ENCODE results near the gene BUD31. TPM values are rescaled to one million over a fixed set of nuclear protein-coding genes. Genes with fewer than 3 reads are reported as not detected.

Gene BUD31
- total and polyA plus RNA-seq, 2 of the 13 experiments (the other 11 are each of a cell fraction or from before 2014, with no cell fraction given): 35.1 to 79.1 TPM

DNA sequence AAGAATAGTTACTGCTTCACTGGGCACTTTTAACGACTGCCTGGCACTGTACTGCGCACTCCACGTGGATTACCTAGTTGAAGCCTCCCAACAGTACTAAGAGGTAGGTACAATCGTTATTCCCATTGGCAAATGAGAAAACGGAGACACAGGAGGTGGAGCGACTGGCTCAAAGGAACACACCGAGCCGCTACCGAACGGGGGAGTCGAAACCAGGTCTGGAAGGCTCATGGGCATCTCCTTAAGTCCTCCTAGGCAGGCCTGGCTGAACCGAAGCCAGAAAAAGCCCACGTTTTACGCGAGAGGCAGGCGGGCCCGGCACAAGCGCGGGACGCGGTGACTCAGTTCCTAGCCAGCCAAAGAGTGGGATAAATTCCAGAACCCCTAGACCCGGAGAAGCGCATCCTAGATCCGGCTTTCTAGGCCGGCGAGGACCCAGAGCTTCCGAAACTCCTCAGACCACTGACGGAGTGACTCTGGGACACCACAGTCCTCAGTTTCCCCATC lies 844 bp upstream of the BUD31 start (continued):
- TF ChIP-seq, protein P1, sequence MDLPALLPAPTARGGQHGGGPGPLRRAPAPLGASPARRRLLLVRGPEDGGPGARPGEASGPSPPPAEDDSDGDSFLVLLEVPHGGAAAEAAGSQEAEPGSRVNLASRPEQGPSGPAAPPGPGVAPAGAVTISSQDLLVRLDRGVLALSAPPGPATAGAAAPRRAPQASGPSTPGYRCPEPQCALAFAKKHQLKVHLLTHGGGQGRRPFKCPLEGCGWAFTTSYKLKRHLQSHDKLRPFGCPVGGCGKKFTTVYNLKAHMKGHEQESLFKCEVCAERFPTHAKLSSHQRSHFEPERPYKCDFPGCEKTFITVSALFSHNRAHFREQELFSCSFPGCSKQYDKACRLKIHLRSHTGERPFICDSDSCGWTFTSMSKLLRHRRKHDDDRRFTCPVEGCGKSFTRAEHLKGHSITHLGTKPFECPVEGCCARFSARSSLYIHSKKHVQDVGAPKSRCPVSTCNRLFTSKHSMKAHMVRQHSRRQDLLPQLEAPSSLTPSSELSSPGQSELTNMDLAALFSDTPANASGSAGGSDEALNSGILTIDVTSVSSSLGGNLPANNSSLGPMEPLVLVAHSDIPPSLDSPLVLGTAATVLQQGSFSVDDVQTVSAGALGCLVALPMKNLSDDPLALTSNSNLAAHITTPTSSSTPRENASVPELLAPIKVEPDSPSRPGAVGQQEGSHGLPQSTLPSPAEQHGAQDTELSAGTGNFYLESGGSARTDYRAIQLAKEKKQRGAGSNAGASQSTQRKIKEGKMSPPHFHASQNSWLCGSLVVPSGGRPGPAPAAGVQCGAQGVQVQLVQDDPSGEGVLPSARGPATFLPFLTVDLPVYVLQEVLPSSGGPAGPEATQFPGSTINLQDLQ (CRISPR knock-in tag; IDR thresholded peaks at IDR 0.05): no peak
- TF ChIP-seq CBX2 (IDR thresholded peaks at IDR 0.05; ENCODE audit: low read depth, low read length) (no peak), CBX2 (CRISPR knock-in tag; IDR thresholded peaks at IDR 0.05; ENCODE audit: low read depth) (no peak), TSC22D2 (CRISPR knock-in tag; IDR thresholded peaks at IDR 0.05; ENCODE audit: borderline replicate concordance) (no peak), ZNF629 (CRISPR knock-in tag; conservative IDR thresholded peaks at IDR 0.05) (0 out of 2 replicates have a peak, but pooled peaks have one; percentile 4), CSRNP1 (CRISPR knock-in tag; IDR thresholded peaks at IDR 0.05) (0 out of 2 replicates have a peak, but pooled peaks have one; percentile 6), KLF15 (CRISPR knock-in tag; IDR thresholded peaks at IDR 0.05; ENCODE audit: borderline replicate concordance) (no peak), ZNF205 (CRISPR knock-in tag; IDR thresholded peaks at IDR 0.05) (no peak), CBX1 (IDR thresholded peaks at IDR 0.05; ENCODE audit: low read depth) (no peak), KLF6 (CRISPR knock-in tag; IDR thresholded peaks at IDR 0.05) (peak; percentile 14; the same call in 1 of the 2 replicates)
- TF ChIP-seq, protein P2, sequence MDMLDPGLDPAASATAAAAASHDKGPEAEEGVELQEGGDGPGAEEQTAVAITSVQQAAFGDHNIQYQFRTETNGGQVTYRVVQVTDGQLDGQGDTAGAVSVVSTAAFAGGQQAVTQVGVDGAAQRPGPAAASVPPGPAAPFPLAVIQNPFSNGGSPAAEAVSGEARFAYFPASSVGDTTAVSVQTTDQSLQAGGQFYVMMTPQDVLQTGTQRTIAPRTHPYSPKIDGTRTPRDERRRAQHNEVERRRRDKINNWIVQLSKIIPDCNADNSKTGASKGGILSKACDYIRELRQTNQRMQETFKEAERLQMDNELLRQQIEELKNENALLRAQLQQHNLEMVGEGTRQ (IDR thresholded peaks at IDR 0.05; ENCODE audit: low read depth, low read length): no peak
- TF ChIP-seq, protein P2 (CRISPR knock-in tag; IDR thresholded peaks at IDR 0.05; ENCODE audit: borderline replicate concordance): no peak
- TF ChIP-seq, protein P3, sequence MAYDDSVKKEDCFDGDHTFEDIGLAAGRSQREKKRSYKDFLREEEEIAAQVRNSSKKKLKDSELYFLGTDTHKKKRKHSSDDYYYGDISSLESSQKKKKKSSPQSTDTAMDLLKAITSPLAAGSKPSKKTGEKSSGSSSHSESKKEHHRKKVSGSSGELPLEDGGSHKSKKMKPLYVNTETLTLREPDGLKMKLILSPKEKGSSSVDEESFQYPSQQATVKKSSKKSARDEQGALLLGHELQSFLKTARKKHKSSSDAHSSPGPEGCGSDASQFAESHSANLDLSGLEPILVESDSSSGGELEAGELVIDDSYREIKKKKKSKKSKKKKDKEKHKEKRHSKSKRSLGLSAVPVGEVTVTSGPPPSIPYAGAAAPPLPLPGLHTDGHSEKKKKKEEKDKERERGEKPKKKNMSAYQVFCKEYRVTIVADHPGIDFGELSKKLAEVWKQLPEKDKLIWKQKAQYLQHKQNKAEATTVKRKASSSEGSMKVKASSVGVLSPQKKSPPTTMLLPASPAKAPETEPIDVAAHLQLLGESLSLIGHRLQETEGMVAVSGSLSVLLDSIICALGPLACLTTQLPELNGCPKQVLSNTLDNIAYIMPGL (CRISPR knock-in tag; IDR thresholded peaks at IDR 0.05; ENCODE audit: borderline replicate concordance in 1 of 2, low read depth in 1 of 2): 0 out of 4 replicates have a peak, but pooled peaks of 1 of the 2 experiments have one; percentile 40

Data from HepG2 (cell line).